Loucy (cell line): ENCODE measurements around the gene CDH4.
"Not testable (repeated sequence)": the region's sequence is repeated elsewhere in the genome, so short reads cannot be mapped to it uniquely, and the experiment has no call there.

ENCODE experiments used
- H2AFZ ChIP-seq: fragments of 200-600 bp; sonication (generic); 2 replicates; pipeline ENCODE4 v1.6.0; 2016; ENCODE audit warnings: antibody characterized with exemption, mild to moderate bottlenecking, low read length, moderate library complexity
- H3F3A ChIP-seq: fragments of 200-600 bp; 2 replicates; pipeline ENCODE4 v1.6.0; 2016; ENCODE audit warnings: antibody characterized with exemption, low read depth, mild to moderate bottlenecking
- H3K27me3 ChIP-seq: fragments of 200-600 bp; sonication (generic); 2 replicates; pipeline ENCODE4 v1.6.1; 2014; ENCODE audit warnings: low read length, mild to moderate bottlenecking; ENCODE audit not compliant: insufficient read depth, poor library complexity, severe bottlenecking
- H3K36me3 ChIP-seq: fragments of 200-600 bp; sonication (generic); 2 replicates; pipeline ENCODE4 v1.6.1; 2016; ENCODE audit warnings: low read length; ENCODE audit not compliant: insufficient read depth
- H3K4me1 ChIP-seq: fragments of 200-600 bp; sonication (generic); 2 replicates; pipeline ENCODE4 v1.5.1; 2014; ENCODE audit warnings: low read length, mild to moderate bottlenecking; ENCODE audit not compliant: insufficient read depth, poor library complexity, severe bottlenecking
- H3K4me2 ChIP-seq: fragments of 200-600 bp; sonication (generic); 2 replicates; pipeline ENCODE4 v1.6.0; 2014; ENCODE audit warnings: antibody characterized with exemption, low read length, low read depth, mild to moderate bottlenecking; ENCODE audit not compliant: poor library complexity, severe bottlenecking
- H3K4me3 ChIP-seq: fragments of 200-600 bp; sonication (generic); 2 replicates; pipeline ENCODE4 v1.5.1; 2014; ENCODE audit warnings: low read length, mild to moderate bottlenecking, mixed read lengths; ENCODE audit not compliant: poor library complexity, severe bottlenecking
- H3K79me2 ChIP-seq: fragments of 200-600 bp; sonication (generic); 2 replicates; pipeline ENCODE4 v1.6.1; 2014; ENCODE audit warnings: low read length; ENCODE audit not compliant: insufficient read depth
- H3K9ac ChIP-seq: fragments of 200-600 bp; sonication (generic); 2 replicates; pipeline ENCODE4 v1.6.0; 2014; ENCODE audit warnings: mild to moderate bottlenecking, low read depth, low read length, moderate library complexity; ENCODE audit not compliant: poor library complexity, severe bottlenecking
- H3K9me2 ChIP-seq: fragments of 200-600 bp; sonication (generic); replicated peaks from 2 replicates; pipeline ENCODE4 v1.6.1; 2016; ENCODE audit warnings: low read depth, low read length, mixed read lengths
- H3K9me3 ChIP-seq: fragments of 200-600 bp; sonication (generic); 2 replicates; pipeline ENCODE4 v1.6.1; 2014; ENCODE audit warnings: mild to moderate bottlenecking, antibody characterized with exemption, low read length, low read depth; ENCODE audit not compliant: insufficient read depth
- H4K20me1 ChIP-seq: fragments of 200-600 bp; sonication (generic); 2 replicates; pipeline ENCODE4 v1.6.0; 2014; ENCODE audit warnings: antibody characterized with exemption, low read length, mild to moderate bottlenecking; ENCODE audit not compliant: insufficient read depth, poor library complexity, severe bottlenecking
- EZH2phosphoT487 ChIP-seq: fragments of 200-600 bp; IDR thresholded peaks from 2 replicates; pipeline ENCODE4 v1.6.1; 2018; ENCODE audit warnings: antibody characterized with exemption, mild to moderate bottlenecking, moderate library complexity, borderline replicate concordance
- TF ChIP-seq, protein P1 (sequence below): fragments of 200-600 bp; sonication (generic); conservative IDR thresholded peaks from 2 replicates; pipeline ENCODE4 v1.5.1; 2014; ENCODE audit warnings: mild to moderate bottlenecking, antibody characterized with exemption, low read length

CDH4 gene

DNA sequence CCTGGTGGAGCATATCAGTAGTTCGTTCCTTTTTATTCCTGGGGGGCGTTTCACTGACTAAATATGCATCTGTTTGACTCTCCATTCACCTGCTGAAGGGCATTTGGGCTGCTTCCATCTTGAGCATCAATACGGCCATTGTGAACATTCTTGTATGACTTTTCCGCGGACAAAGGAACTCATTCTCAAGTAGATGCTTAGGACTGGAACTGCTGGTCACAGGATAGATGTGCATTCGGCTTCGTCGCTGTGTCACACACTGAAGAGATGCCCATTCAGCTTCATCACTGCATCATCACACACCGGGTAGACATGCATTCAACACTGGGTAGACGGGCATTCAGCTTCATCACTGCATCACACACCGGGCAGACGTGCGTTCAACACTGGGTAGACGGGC is 718.3 kb downstream of the CDH4 start:
- H3K9me2 ChIP-seq, result no peaks in the 10 kb centered on the region
- no peaks in the 10 kb centered on the region for H3F3A ChIP-seq
- no peak overlapping the region for H3K4me2 ChIP-seq
- H3K36me3 ChIP-seq, result peaks cover 34% of the 10 kb centered on the region
- TF ChIP-seq, protein P1, sequence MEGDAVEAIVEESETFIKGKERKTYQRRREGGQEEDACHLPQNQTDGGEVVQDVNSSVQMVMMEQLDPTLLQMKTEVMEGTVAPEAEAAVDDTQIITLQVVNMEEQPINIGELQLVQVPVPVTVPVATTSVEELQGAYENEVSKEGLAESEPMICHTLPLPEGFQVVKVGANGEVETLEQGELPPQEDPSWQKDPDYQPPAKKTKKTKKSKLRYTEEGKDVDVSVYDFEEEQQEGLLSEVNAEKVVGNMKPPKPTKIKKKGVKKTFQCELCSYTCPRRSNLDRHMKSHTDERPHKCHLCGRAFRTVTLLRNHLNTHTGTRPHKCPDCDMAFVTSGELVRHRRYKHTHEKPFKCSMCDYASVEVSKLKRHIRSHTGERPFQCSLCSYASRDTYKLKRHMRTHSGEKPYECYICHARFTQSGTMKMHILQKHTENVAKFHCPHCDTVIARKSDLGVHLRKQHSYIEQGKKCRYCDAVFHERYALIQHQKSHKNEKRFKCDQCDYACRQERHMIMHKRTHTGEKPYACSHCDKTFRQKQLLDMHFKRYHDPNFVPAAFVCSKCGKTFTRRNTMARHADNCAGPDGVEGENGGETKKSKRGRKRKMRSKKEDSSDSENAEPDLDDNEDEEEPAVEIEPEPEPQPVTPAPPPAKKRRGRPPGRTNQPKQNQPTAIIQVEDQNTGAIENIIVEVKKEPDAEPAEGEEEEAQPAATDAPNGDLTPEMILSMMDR, result no peak
- TF ChIP-seq EZH2phosphoT487, result no peak
- H3K79me2 ChIP-seq, result no peaks in the 10 kb centered on the region
- no peaks in the 10 kb centered on the region for H4K20me1 ChIP-seq
- no peaks in the 10 kb centered on the region for H3K9me3 ChIP-seq
- no peaks in the 10 kb centered on the region for H3K27me3 ChIP-seq
- no peak overlapping the region for H3K4me3 ChIP-seq
- H3K4me1 ChIP-seq, result no peaks in the 10 kb centered on the region
- H3K9ac ChIP-seq, result no peak overlapping the region
- H2AFZ ChIP-seq, result no peak overlapping the region

- H3K9me3 ChIP-seq, H3K4me3 ChIP-seq, H3K4me1 ChIP-seq: not testable (repeated sequence)
Observed at GRCh38 chr20:61971595-61971994, 719.5 kb downstream of the CDH4 start.

GRCh38 chr20:61972636-61973508 is 720.8 kb downstream of the CDH4 start:
- Histone ChIP-seq H3K27me3 (no peaks in the 10 kb centered on the region), H3K4me2 (no peak overlapping the region), H4K20me1 (no peaks in the 10 kb centered on the region), H3K36me3 (peaks cover 53% of the 10 kb centered on the region), H3K4me1 (no peaks in the 10 kb centered on the region), H3K9me2 (no peaks in the 10 kb centered on the region), H3F3A (no peaks in the 10 kb centered on the region), H3K9ac (no peak overlapping the region), H3K79me2 (no peaks in the 10 kb centered on the region), H3K4me3 (no peak overlapping the region), H2AFZ (no peak overlapping the region), H3K9me3 (no peaks in the 10 kb centered on the region)
- TF ChIP-seq, protein P1, result no peak
- TF ChIP-seq EZH2phosphoT487, result no peak

More at GRCh38 chr20:61971595-61971994, 719.5 kb downstream of the CDH4 start:
- H3K27me3 ChIP-seq, H4K20me1 ChIP-seq, H2AFZ ChIP-seq, H3K9ac ChIP-seq, H3K79me2 ChIP-seq, H3K4me2 ChIP-seq, H3K9me2 ChIP-seq, H3F3A ChIP-seq: not testable (repeated sequence)
- H3K36me3 ChIP-seq, result peaks cover 44% of the 10 kb centered on the region
